ENCODE measurements around the gene BMF.

The BMF gene

DNA sequence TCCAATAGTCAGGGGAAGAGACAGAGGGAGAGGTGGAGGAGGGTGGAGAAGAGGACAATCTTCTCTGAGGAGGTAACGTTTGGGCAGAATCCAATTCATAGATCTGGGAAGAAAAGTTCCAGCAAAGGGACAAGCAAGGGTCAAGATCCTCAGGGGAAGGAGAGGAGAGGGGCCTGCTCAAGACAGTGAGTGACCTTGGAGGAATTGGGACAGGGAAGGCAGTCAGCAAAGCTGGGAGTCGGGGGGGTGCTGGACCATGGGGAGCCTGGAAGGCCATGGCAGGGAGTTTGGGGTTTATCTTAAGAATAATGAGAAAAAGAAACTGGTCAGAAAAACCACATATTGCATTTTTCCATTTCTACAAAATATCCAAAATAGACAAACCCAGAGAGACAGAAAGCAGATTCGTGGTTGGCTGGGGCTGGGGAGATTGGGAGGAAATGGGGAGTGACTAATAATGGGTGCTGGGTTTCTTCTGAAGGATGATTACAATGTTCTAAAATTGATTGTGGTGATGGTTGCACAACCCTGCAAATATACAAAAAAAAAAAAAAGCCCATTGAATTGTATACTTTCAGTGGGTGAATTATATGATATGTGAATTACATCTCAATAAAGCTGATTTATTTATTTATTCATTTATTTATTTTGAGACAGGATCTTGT is 50.1 kb downstream of the BMF start:
- ATAC-seq = no peak
- Mint-ChIP-seq H3K27me3 (no peaks in the 10 kb centered on the region), H3K27ac (peak overlapping the region; percentile 74), H3K4me3 (peak overlapping the region; percentile 29), H3K4me1 (peaks cover 39% of the 10 kb centered on the region), H3K36me3 (peaks cover 12% of the 10 kb centered on the region), H3K9me3 (no peaks in the 10 kb centered on the region)

DNA sequence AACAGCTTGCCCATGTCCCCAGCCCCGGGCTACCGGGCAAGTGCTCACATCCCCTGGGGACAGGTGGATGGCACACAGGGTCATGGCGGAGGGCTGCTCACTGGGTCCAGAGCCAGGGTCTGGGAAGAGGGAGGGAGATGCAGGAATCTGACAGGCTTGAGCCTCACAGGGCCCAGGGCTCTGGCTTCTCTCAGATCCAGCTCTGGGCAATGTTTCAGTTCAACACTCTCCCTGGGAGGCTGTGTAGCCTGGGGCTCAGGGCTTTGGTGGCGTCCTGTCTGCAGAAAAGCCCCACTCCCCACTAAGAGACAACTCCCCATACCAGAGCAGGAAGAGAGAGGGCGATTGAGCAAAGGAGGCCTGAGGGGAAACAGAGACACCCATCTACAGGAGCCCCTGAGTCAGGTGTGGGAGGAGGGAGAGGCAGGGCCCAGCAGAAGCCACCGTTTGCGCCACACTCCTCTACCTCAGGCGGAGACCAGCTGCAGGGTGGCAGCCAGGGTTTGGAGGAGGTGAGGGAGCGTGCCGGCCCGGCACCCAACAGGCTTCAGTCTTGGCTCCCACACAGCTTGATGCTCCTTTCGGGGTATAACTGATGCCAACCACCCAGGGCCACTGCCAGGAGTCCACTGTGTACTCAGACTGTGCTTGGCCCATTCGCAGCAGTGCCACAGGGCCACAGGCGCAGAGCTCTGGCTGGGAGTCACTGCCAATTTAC is 52.9 kb downstream of the BMF start:
- Mint-ChIP-seq H3K9me3 (no peaks in the 10 kb centered on the region), H3K36me3 (peaks cover 12% of the 10 kb centered on the region), H3K27ac (peak overlapping the region; percentile 95), H3K4me3 (no peak overlapping the region), H3K27me3 (no peaks in the 10 kb centered on the region), H3K4me1 (peaks cover 55% of the 10 kb centered on the region)
- no peak for ATAC-seq

DNA sequence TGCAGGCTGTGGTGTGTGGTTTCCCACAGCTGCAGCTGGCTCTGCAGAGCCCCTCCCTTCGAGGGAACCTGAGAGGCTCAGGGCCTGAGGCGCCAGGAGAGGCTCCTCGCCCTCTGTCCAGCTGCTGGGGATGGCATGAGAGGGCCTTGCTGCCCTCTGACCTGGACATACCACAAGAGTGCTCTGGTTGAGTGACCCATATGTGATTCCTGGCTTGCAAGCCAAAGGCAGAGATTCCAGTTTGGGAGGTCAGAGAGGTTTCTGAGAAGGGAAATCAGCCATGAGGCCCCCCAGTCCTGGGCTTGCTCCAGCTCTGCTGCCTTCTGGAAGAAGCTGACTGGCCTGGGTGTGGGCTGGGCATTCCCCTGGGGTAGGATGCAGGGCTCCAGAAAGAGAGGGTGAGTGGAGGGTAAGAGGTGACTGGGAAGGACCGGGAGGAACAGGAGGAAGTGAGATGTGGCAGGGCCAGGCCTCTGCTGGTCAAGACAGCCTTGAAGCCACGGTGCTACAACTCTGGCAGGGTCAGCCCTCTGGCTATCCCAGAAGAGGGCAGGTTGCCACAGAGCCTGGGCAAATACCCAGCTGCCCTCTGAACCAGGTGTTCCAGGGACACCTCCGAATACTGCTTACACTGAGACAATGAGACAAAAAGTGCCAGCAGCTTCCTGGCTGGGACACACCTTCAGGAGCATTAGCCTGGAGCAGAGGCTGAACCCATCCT is 53.7 kb downstream of the BMF start:
- H3K4me1 Mint-ChIP-seq = peaks cover 62% of the 10 kb centered on the region
- H3K4me3 Mint-ChIP-seq = peak overlapping the region; percentile 50
- peak overlapping the region; percentile 95 for H3K27ac Mint-ChIP-seq
- H3K27me3 Mint-ChIP-seq = no peaks in the 10 kb centered on the region
- no peaks in the 10 kb centered on the region for H3K9me3 Mint-ChIP-seq
- ATAC-seq = peak; percentile 82
- H3K36me3 Mint-ChIP-seq = peaks cover 17% of the 10 kb centered on the region

DNA sequence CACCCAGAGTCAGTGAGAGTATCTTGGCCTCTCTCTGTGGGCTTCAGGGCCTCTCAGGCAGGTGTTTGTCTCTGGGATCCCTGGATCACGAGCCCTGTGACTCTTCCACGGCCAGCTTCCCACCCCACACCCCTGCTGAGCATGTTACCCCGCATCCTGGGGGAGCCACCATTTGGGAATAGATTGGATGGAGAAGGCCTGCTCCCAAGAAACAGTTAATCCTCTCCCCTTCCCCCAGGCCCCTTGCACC is 54.1 kb downstream of the BMF start:
- H3K27ac Mint-ChIP-seq = peak overlapping the region; percentile 95
- H3K27me3 Mint-ChIP-seq = no peaks in the 10 kb centered on the region
- peaks cover 21% of the 10 kb centered on the region for H3K36me3 Mint-ChIP-seq
- H3K4me3 Mint-ChIP-seq = peak overlapping the region; percentile 50
- peaks cover 67% of the 10 kb centered on the region for H3K4me1 Mint-ChIP-seq
- ATAC-seq = peak; percentile 66
- H3K9me3 Mint-ChIP-seq = no peaks in the 10 kb centered on the region

DNA sequence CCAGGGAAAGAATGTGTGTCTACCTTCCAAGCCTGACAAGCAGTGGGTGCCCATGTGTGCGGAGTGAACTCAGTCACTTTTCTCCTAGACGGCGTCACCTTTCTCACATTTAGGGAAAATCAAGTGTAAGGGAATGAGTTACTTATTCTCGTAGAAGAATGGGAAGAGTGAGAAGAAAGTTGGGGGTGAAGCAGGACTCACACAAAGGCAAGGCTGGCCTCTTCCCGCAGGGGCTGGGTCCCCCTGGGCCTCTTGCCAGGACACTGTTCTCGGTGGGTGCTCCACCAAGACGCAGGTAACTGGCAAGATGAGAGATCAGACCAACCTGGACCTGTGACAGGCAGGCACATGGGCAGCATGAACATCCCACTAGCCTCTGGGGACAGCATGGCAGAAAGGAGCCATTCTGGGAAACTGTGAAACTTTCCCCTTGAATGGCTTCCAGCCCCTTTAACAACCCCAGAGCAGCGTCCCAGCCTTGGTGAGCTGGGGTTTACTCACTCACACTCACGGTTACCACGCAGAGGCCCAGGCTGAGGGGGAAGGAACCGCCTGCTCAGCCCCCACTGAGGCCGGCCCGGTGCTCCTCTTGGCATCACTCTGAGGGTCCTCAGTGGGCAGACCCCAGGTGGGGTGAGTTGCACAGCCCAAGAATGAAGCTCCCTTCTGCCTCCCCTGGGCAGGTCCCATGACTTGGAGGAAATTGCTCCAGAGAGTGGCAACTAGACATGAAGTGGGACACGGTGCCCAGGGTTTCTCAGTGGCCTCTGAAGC is 54.7 kb downstream of the BMF start:
- Mint-ChIP-seq H3K36me3 (peaks cover 21% of the 10 kb centered on the region), H3K27ac (peak overlapping the region; percentile 95), H3K9me3 (no peaks in the 10 kb centered on the region), H3K4me1 (peaks cover 72% of the 10 kb centered on the region), H3K4me3 (peak overlapping the region; percentile 50), H3K27me3 (no peaks in the 10 kb centered on the region)
- ATAC-seq = peak; percentile 70

DNA sequence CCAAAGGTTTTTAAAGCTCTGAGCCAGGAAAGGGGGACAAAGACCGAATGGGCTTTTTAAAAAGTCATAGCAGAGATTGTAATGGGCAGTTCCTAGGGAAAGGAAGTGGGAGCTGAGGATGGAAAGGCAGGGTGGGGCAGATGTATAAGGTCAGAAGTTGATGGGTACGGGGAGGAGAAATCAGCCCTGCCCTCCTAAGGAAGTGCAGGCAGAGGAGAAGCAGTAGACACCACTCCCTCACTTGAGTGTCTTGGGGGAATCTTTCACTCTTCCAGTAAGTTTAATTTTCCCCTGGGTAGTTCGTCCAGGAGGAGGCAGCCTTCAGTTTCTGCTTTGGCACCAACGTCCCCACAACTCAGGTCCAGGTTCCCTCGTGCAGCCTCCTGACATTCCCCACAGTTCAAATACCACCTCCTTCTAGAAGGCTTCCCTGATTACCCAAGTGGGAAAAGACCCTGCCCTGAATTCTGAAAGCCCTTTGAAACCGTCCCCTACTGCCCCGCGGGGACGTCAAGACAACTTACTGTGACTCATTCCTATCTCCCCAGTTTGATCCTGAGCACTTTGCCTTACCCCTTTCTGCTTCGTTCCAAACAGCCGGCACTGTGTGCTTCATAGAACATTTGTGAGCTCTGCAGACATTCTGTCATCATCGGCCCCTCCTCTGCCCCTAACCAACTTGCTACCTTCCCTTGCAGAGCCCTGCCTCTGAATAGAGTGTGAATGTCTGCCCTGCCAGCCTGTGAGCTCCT is 55.4 kb downstream of the BMF start:
- Mint-ChIP-seq H3K4me1 (peaks cover 73% of the 10 kb centered on the region), H3K27ac (peak overlapping the region; percentile 95), H3K9me3 (no peaks in the 10 kb centered on the region)

DNA sequence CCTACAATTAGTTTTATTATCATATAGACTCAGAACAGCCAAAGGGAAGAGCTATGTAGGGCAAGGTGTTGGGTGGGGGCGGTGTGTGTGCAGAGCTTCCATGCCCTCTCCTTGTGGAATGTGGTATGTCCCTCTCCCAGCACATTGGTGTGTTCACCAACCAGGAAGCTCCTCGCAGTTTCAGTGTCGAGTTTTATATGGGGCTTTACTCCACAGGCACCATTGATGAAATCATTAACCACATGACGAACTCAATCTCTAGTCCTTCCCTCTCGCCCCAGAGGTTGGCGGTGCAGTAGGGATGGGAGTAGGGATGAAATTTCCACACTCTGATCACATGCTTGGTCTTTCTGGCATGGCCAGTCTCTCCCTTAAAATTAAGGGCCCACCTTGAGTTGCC is 56.1 kb downstream of the BMF start:
- peaks cover 15% of the 10 kb centered on the region for H3K36me3 Mint-ChIP-seq
- no peaks in the 10 kb centered on the region for H3K27me3 Mint-ChIP-seq
- H3K4me3 Mint-ChIP-seq = no peak overlapping the region
- no peaks in the 10 kb centered on the region for H3K9me3 Mint-ChIP-seq
- peaks cover 73% of the 10 kb centered on the region for H3K4me1 Mint-ChIP-seq
- peak overlapping the region; percentile 95 for H3K27ac Mint-ChIP-seq
- ATAC-seq = no peak

More for the DNA sequence above, 55.4 kb downstream of the BMF start:
- Mint-ChIP-seq H3K4me3 (no peak overlapping the region), H3K36me3 (peaks cover 17% of the 10 kb centered on the region), H3K27me3 (no peaks in the 10 kb centered on the region)
- no peak for ATAC-seq

DNA sequence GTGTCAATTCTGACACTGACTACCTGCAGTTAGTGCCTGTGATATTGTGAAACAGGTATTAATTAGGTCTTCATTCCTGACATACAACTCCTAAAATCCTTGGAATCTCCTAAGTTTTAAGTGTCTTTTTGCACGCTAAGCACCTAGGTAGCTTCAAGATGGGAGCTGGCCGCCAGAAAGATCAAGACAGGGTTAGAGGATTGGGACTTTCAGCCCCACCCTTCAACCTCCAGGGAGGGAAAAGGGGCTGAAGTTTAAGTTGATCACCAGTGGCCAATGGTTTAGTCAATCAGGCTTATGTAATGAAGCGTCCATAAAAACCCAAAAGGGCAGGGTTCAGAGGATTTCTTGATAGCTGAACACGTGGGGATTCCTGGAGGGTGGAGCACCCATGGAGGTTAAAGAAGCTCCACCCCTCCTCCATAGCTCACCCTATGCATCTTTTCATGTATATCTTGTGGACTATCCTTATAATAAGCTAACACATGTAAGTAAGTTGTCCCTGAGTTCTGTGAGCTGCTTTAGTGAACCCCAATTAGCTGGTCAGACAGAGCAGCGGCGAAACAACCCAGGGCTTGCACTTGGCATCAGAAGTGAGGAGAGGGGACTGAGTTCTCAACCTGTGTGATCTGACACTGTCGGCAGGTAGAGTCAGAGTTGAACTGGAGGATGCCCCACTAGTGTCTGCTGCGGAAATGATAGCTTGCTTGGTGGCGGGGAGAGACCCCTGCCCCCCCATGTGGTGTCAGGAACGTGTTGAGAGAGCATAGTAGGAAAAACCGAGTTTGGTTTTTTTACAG is 56.9 kb downstream of the BMF start:
- Mint-ChIP-seq H3K27ac (peak overlapping the region; percentile 45), H3K4me1 (peaks cover 78% of the 10 kb centered on the region)
- no peak for ATAC-seq

DNA sequence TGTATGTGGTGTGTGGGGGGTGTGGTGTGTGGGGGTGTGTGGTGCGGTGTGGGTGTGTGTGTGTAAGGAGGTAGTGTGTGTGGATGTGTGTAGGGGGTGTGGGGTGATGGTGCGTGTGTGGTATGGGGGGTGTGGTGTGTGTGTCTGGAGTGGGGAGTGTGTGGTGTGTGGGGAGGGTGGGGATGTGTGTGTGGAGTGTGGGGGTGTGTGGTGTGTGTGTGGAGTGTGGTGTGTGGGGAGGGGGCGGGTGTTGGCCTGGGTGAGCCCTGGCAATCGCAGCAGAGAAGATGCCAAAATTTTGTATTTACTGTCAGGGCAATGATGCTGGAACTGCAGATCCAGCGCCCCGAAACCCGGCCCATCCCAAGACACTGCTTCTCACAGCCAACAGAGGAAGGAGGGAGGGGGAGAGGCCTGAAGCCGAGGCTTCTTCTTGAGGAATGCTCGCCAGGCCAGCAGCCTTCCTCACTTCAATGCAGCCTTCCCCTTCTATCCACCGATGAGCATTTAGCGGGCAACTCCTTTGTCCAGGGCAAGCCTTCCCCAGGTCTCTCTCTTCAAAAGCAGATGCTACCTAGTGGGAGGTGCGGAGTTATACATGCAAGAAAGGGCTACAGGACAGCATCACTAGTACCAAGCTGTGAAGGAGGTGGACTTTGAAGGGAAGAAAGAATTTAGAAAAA is 57.8 kb downstream of the BMF start:
- Mint-ChIP-seq H3K4me3 (no peak overlapping the region), H3K27me3 (no peaks in the 10 kb centered on the region), H3K4me1 (peaks cover 87% of the 10 kb centered on the region), H3K27ac (peak overlapping the region; percentile 97), H3K9me3 (no peaks in the 10 kb centered on the region), H3K36me3 (peaks cover 13% of the 10 kb centered on the region)
- ATAC-seq = peak; percentile 7

More for the DNA sequence above, 56.9 kb downstream of the BMF start:
- H3K27me3 Mint-ChIP-seq = no peaks in the 10 kb centered on the region
- H3K9me3 Mint-ChIP-seq = no peaks in the 10 kb centered on the region
- H3K36me3 Mint-ChIP-seq = peaks cover 13% of the 10 kb centered on the region
- H3K4me3 Mint-ChIP-seq = no peak overlapping the region

DNA sequence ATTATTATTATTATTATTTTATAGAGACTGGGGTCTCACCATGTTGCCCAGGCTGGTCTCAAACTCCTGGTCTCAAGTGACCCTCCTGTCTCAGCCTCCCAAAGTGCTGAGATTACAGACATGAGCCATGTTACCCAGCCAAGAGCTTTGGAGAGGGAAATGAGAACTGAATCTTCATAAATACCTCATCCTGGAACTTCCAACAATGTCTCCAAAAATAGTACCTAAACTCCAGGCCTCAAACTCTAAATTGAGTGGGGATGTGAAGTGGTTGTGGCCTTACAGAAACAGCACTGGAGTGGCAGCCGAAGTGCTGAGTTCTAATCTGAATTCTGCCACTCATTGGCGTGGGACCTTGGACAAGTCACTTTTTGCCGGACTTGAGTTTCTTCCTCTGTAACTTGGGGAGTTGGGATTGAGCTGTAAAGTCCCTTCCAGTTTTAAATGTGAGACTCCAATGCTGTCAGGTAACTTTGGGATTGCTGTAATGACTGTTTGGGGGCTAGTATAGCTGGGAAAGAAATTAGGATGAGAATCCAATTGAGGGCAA is 59.7 kb downstream of the BMF start:
- Mint-ChIP-seq H3K27me3 (no peaks in the 10 kb centered on the region), H3K27ac (peak overlapping the region; percentile 97), H3K9me3 (no peaks in the 10 kb centered on the region), H3K36me3 (peaks cover 13% of the 10 kb centered on the region), H3K4me1 (peaks cover 87% of the 10 kb centered on the region), H3K4me3 (no peak overlapping the region)
- ATAC-seq = no peak

DNA sequence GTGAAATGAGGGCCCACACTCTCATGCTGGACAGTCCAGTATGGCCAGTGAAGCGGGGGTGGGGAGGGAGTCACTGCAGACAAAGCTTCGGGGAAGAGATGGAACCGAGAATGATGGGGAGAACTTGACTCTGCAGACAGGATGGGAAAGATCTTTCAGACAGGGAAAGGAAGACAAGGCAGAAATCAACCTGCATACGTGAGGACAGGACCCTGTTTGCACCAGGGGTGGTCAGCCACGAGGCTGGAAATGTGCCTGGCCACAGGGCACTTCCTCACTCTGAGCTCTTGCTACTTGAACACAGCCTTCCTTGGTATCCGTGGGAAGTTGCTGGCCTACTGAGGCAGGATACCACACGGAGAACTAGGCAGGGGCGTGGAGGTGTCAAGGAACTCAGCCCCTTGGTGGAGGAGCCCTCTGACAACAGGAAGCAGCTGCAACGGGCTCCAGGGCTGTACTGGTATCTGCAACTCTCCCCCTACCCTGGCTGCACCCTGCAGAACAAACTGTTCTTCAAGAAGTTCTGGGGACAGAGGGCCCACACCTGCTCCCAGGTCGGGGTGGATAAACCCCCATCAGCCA is 60.4 kb downstream of the BMF start:
- H3K27me3 Mint-ChIP-seq = no peaks in the 10 kb centered on the region
- peaks cover 81% of the 10 kb centered on the region for H3K4me1 Mint-ChIP-seq
- H3K9me3 Mint-ChIP-seq = no peaks in the 10 kb centered on the region
- peak; percentile 32 for ATAC-seq
- H3K27ac Mint-ChIP-seq = peak overlapping the region; percentile 97
- peaks cover 13% of the 10 kb centered on the region for H3K36me3 Mint-ChIP-seq
- peak overlapping the region; percentile 50 for H3K4me3 Mint-ChIP-seq

DNA sequence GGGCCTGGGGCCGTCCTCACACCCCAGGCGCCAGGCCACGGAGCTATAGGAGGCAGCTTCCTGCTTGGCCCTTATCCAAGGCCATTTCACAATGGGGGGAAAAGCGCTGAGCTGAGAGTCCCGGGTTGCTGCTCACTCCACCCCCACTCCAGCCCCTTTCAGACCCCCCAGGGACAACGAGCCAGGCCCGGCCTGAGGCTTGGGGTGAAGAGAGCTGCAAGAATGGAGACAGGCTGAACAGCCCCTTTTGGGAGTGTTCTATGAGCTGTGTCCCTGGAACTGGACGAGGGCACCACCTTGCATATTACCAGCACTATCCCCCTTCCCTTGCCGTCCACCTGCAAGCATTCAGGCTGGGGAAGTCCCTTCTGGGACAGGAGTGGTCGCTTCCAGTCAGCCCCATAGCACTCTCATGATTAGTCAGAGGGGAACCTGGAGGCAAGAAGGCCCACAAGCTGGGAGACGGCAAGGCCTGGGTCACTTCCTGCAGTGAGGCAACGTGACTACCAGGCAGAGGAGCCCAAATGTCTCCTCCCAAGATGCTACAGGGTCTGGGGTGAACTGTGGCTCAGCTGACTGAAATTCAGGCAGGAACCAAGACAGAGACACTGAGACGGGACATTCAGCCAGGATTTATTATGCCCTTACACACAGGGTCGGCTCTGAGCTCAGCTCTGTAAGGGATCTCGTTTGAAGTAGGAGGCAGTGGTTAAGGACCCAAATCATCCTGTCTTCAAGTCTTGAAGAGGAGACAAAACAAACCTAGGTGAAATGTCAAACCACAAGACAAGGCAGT is 61.1 kb downstream of the BMF start:
- Mint-ChIP-seq H3K9me3 (no peaks in the 10 kb centered on the region), H3K27me3 (no peaks in the 10 kb centered on the region), H3K27ac (peak overlapping the region; percentile 97), H3K36me3 (peaks cover 13% of the 10 kb centered on the region), H3K4me3 (peak overlapping the region; percentile 50), H3K4me1 (peaks cover 75% of the 10 kb centered on the region)
- ATAC-seq = peak; percentile 81

Measured in stimulated activated memory B cell treated with anti-CD40 and anti-IgM and Interleukin-4, amounts not matched to agents 10 μg/mL and 1 μg/mL and 100 μg/mL, for 72 hours (primary cell).